ENCODE results near the gene SPTBN1.

SPTBN1 gene

DNA sequence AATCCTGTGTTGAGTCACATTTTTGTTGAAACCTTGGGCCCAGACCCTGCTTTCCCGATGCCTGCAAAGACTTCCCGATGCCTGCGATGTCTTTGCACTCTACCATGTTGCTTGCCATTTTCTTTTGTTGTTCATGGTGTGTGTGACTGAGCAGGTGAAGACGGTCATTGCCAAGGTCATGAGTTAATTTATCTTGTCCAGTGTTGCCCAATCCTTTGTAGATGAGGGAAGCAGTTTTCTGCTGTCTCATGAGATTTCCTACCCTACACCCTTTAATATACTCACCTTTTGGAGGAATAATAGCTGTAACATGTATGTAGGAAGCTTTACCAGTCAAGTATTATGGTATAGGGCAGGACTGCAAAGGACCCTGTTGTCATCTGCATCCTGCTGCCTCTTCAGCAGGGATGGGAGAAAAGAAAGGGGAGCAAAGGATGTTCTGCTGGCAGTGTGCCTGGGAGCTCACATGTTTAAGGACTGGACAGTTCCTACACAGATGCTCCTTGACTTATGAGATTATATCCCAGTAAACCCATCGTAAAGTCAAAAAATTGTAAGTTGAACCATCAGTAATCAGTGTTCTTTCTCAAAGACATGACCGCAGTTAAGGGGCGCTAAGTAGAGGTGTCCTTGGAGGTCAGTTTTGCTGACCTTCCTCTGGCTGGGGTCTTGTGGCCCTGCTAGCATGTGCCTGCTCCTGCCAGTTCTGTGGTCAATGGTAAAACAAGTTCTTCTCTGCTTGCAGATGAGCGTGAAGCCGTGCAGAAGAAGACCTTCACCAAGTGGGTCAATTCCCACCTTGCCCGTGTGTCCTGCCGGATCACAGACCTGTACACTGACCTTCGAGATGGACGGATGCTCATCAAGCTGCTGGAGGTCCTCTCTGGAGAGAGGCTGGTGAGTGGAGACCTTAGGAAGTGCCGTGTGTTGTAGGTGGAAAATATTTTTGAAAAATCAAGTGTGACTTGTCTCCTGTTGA is 142.5 kb downstream of the SPTBN1 start:
- DNase-seq (ENCODE audit: low read depth, low spot score), result no peak
- peak overlapping the region; percentile 71 for H3K27ac ChIP-seq

DNA sequence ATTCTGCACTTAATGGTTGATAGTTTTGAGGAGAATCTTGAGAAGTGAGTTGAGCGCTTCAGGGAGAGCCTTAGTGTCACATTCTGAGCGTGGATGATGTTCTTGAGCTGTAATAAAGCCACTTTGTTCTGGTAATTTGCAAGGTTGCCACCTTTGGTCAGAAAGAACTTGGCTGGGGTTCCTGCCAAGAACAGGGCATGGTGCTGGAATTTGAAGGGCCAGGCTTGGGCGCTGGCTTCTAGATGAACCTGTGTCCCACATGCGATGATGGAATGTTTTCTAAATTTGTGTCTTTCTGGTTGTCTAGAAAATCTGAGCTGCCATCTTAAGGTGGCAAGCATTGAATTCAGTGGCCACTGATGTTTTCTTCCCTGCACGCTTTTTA is 143.2 kb downstream of the SPTBN1 start:
- H3K27ac ChIP-seq, result peak overlapping the region; percentile 71

DNA sequence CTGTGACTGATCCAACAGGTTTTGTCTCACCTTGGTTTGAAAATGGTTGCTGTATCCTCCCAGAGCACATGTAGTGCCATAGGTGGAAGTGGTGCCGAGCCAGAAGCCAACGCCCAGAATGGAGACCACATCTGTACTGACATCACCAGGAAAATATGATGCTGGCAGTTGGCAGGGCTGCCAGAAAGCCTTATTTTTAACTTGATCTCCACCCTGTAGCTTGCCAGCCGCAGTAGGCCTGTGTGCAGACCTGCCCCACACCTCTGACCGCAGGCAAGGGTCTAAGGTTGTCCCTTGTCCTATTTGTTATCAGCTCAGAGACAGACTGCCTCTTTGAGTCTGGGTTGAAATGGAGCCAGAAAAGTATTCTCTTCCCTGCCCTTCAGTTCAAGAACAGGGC is 143.8 kb downstream of the SPTBN1 start:
- DNase-seq (ENCODE audit: low read depth, low spot score), result peak; percentile 85
- H3K27ac ChIP-seq, result peak overlapping the region; percentile 71

More for the DNA sequence above, 143.2 kb downstream of the SPTBN1 start:
- no peak for DNase-seq (ENCODE audit: low read depth, low spot score)

DNA sequence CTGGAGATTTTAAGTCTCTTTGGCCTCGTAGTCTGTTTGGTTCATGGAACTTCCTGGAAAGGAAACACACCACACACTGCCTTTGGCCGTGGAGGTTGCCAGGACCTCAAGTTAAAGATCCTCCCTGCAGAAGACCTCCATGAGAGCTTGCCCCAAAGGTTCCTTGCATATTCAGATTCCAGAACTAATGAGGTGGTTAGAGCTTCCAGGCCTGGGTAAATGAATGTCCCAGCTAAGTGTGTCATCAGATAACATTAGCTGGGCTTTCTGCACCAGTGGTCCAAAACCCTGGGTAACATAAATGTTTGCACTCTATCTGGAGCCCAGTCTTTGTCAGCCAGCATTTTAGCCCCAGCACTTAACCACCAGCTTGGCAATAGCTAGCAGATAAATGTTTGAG is 145.2 kb downstream of the SPTBN1 start:
- peak overlapping the region; percentile 71 for H3K27ac ChIP-seq
- DNase-seq (ENCODE audit: low read depth, low spot score), result no peak

DNA sequence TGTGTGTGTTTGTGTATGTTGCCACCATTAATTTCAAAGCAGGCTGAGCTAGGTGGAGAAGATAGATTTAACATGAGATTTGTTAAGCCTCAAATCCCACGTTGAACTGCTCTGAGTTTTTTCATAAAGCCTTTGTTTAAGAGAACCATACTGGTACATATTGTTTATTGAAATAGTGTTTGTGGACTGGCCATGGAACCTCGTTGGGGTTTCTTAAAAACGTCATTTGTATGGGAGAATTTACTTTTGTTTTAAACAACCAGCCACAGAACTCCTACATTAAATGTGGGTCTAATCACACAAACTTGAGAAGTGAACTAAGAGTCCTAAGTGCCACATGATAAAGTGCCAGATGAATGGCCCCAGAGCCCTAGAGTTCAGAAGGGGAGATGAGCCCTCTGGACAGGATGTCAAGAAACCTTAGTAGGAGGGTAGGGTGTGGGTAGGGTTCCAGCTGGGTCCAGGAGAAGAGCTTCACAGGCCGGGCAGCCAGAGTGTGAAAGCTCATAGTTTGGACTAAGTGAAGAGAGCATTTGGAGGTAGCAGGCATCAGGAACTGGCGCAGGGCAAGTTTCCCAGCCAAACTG is 146.7 kb downstream of the SPTBN1 start:
- no peak for DNase-seq (ENCODE audit: low read depth, low spot score)
- H3K27ac ChIP-seq, result peak overlapping the region; percentile 17

DNA sequence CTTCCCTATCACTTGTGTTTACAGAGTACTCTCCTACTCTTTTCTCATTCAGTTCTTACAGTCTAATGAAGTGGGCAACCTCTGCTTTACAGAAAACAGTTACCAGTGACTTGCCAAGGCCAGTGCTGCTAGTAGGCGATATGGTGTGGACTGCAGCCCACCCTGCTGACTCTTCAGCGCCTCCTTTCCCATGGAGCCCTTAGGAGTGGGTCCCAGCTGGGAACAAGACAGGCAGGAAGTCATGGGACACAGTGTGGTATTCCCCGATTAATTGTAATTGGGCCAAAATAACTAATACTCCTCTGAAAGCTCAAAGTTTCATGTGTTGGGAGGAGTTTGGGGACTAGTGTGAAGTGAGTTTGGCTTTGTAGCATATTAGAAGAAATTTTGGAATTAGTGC is 147.2 kb downstream of the SPTBN1 start:
- no peak for DNase-seq (ENCODE audit: low read depth, low spot score)
- H3K27ac ChIP-seq, result peak overlapping the region; percentile 17

DNA sequence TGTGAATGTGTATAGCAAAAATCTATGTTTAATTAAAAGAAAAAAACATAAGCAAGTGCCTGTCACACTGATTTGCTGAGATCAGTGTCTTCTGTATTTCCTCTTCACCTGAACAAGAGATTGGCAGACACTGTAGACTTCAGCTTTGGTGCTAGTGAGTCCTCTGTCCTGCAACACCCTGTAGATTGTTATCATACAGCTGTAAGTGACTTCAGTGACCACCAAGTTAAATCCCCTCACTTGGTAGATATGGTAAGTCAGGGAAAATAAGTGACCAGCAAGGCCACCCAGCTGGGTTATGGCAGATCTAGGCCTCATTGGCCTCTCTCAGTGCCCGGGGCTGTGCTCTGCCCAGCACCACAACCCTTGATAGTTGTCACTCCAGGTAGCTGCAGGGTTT is 147.7 kb downstream of the SPTBN1 start:
- no peak for DNase-seq (ENCODE audit: low read depth, low spot score)
- H3K27ac ChIP-seq, result peak overlapping the region; percentile 17

DNA sequence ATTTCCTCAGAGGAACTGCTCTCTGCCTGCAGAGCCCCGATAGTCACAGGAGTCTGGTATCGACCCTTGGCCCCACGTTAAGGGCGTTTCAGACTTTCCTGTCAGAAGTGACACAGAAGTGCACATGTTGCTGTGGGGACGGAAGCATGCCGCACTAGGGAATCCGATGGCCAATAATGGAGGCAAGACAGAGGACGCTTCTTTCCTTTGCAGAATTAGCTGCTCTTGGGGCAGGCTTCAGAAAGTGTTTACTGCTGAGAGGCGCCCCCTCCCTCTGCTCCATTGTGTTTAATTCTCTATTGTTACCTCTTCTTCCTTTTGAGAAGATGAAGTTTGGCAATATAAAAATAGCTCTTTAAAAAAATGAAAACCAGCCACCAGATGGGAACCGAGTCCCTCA is 148.7 kb downstream of the SPTBN1 start:
- H3K27ac ChIP-seq, result peak overlapping the region; percentile 4
- DNase-seq (ENCODE audit: low read depth, low spot score), result no peak

DNA sequence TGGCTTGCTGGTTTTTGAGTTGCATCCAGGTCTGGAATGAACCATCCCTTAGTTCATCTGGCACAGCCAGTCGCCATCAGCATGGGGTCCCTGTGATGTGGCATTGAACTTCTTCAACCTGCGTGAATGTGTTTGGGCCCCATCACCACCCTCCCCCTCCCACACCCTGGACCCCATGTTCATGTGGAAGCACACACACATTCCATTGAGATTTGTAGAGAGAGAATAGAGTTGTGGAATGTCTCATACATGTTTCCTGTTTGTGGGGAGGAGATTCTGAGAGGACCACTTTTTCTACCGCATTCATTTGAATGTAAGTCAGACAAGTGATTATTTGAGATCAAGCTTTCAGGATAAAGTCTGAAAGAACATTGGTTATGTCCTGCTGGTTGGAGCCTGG is 149.7 kb downstream of the SPTBN1 start:
- no peak for DNase-seq (ENCODE audit: low read depth, low spot score)
- peak overlapping the region; percentile 4 for H3K27ac ChIP-seq

DNA sequence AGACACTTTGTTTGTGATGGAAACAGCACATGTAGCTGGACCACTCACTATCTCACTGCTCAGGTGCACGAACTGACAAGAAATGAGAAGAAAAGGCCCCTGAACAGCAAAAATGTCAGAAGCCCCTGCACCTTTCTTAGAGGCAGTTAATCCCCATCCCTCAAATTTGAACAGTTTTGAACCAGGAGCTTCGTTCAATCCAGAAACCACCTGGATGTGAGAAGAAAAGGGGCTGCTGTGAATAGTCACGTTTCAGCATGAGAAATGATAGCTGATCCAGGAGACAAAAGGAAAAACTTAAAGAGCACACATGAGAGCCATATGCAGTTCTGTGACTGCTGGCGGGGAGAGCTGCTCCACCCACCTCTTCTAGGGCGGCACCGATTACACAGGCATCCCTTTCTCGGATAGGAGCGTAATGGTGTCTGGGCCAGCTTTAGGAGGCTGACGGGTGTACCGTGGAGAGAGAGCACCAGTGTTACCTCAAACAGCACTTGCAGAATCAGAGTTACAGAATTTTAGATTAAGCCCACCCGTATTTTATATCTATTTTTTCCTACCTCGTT is 150.3 kb downstream of the SPTBN1 start:
- no peak for DNase-seq (ENCODE audit: low read depth, low spot score)
- no peak overlapping the region for H3K27ac ChIP-seq

DNA sequence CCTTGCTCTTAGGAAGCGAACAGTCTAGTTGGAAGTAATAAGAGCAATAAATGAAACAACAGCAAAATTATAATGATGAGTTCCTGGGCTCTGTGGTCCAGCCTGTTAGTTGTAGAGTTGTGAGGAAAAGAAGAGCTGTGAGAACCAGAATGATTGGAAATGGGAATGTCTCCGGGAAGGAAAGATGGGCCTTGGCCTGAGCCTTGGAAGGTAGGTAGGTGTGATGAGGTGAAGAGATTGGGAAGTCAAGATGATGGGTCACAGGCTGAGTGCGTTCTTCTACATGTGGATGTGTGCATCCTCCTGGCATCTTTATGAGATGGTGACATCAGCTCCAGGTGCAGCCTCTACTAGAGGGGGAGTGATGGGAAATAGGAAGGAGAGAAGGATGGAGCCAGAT is 152.1 kb downstream of the SPTBN1 start:
- H3K27ac ChIP-seq, result no peak overlapping the region
- DNase-seq (ENCODE audit: low read depth, low spot score), result no peak

DNA sequence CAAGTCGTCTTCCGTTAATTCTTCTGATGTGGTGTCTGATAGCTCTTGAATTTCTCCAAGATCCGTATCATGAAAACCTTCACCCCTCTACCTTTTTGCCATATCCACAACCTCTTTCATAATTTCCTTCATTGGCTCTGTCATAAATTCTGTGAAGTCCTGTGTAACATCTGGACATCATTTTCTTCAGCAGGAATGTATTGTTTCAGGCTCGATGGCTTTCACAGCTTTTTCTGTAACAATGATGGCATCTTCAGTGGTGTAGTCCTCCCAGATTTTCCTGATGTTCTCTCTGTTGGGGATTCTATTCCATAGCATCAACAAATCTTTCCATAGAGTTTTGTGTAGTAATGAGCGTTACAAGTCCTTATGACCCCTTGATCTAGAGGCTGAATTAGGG is 153.1 kb downstream of the SPTBN1 start:
- H3K27ac ChIP-seq, result no peak overlapping the region
- no peak for DNase-seq (ENCODE audit: low read depth, low spot score)

DNA sequence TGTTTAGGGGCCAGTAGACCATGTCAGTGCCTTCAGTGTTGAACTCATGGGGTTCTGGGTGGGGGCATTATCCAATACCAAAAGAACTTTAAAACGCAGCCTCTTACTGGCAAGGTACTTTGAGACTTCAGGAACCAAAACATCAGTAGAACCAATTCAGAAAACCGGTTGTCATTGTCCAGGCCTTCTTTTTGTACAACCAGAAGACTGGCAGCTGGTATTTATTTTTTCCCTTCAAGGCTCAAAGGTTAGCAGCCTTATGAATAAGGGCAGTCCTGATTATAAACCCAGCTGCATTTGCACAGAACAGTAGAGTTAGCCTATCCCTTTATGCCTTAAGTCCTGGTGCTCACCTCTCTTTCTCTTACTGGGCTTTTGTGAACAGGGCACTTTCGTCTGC is 153.5 kb downstream of the SPTBN1 start:
- no peak for DNase-seq (ENCODE audit: low read depth, low spot score)
- H3K27ac ChIP-seq, result no peak overlapping the region

DNA sequence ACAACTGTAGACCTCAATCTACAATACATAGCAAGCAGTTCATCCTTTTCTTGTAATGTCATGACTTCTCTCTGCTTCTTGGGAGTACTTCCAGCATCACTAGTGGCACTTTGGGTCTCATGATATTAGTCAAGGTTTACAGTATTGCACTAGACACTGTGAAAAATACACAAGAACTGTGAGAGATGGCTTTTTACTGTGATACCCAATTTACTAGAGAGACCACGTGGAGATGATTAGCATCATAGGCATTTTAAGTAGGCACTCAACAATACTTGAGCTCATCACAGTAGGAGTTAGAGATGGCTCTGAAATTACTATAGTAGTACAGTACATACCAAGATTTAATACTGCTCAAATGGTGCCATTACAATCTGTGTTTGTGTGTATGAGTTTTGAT is 154.6 kb downstream of the SPTBN1 start:
- H3K27ac ChIP-seq, result no peak overlapping the region
- no peak for DNase-seq (ENCODE audit: low read depth, low spot score)

DNA sequence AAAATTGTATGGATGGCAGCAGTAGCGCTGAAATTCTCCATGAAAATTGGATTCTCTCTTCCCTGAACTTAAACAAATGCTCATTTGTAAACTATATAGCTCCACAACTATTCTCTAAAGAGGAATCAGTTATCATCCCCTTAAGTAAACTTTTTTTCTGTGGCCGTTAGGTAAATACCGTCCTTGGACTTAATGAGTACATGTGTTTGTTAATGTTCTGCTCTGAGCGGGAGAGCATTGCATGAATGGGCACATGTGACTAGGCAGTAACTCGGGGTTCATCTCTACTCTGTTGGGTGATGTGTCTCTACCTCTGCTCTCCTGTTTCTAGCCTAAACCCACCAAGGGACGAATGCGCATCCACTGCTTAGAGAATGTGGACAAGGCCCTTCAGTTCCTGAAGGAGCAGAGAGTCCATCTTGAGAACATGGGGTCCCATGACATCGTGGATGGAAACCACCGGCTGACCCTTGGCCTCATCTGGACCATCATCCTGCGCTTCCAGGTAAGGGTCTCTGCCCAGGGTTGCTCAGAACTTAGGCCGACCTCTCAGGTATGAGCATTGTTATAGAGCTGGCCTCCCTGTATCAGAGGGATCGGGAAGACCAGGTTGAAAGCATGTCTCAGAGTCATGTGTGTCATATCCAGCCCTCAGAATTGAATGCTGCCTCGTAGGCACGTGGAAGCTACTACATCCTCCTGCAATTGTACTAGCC is 155.9 kb downstream of the SPTBN1 start:
- peak overlapping the region; percentile 53 for H3K27ac ChIP-seq
- no peak for DNase-seq (ENCODE audit: low read depth, low spot score)

DNA sequence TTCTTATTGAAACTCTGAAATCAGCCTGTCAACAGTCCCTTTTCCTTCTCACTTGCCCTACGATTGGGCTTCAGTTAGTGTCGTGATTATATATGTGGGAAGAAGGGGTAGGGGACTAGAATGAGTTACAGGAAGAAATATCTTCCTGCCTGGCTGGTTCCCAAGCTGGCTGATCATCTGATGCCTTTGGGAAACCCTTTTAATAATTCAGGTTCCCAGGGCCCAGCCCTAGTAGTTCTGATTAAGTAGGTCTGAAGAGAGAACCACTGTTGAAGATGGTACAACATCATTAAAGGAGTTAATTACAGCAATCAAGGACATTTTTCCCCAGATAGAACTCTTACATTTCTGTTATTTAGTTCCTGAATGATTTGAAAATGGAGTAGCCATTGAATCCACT is 157.3 kb downstream of the SPTBN1 start:
- H3K27ac ChIP-seq, result peak overlapping the region; percentile 53
- no peak for DNase-seq (ENCODE audit: low read depth, low spot score)

DNA sequence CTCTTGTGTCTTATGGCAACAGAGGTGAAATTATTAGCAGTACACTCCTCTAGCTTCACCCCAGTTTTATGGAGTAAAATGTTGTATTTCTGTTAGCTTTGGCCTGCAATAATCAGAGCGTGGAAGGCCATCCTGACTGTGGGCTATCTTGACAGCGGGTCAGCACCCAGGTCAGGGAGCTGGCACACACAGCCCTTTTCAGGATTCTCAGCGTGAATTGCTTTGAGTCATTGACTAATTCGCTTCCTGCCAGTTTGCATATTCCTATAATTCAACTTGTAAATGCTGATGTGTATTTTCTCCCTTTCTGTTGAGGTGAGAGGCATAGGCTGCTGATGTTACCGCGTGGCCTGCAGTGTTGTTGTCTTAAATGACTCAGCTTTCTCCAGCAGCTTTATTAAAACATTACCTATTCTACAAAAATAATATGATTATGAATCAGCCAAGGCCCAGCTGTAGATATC is 157.7 kb downstream of the SPTBN1 start:
- peak overlapping the region; percentile 53 for H3K27ac ChIP-seq
- DNase-seq (ENCODE audit: low read depth, low spot score), result peak; percentile 51

DNA sequence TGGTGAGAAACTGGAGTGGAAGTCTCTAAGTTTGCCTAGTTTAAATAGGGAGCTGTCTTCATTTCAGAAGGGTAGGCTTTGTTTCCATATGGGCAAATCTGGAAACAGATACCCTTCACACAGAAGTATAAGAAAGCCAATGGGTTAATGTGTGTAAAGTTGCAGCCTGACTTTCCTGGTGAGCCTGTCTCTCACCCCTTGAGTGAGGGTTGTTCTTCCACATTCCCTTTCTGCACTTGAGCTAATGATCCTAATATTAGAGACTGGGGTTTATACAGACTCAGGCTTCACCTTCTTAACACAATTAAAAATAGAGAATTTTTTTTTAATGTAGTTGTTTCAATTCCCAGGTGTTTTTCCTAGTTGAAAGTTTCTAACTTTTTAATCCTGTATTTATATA is 158.7 kb downstream of the SPTBN1 start:
- H3K27ac ChIP-seq, result no peak overlapping the region
- DNase-seq (ENCODE audit: low read depth, low spot score), result no peak

DNA sequence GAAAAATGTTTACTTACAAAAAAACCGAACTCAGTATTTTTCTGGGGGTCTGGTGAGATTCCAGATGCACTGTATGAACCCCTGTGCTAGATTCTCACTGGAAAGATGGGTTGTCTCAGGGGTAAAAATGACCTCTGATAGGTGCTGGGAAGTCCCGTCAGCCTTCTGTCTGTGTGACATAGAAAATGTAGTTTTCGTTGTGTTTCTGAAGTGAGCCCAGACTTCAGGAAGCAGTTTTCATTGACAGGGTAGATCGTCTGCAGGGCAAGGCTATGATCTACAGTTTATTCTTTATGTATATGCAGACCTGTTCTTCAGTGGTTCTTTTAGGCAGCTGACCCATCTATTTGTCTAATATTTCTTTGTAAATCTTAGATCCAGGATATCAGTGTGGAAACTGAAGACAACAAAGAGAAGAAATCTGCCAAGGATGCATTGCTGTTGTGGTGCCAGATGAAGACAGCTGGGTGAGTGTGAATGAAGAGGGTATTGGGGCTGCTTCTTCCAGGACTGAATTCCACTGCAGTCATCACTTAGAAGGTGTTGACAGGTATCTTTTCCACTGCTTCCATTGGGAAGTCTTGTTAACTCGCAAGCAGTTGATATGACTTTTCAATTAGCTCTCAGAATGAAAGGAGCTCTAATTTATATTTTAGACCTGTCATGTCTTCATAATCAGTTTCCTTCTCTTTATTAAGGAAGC is 159.9 kb downstream of the SPTBN1 start:
- H3K27ac ChIP-seq, result no peak overlapping the region
- DNase-seq (ENCODE audit: low read depth, low spot score), result no peak

DNA sequence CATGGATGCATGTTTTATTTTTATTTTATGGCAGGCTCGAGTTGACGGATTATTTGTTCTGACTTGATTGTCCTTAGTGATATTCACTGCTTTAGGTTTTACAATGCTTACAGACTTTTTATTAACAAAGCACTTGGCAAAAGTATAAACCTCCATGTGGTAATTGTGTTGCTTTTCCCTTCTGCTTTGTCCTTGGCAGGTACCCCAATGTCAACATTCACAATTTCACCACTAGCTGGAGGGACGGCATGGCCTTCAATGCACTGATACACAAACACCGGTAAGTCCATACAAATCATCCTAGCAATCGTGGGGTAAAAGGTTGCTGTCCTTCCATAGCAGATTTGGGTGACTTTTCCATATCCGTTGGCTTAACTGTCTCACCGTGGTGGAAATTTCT is 161.3 kb downstream of the SPTBN1 start:
- H3K27ac ChIP-seq, result no peak overlapping the region
- no peak for DNase-seq (ENCODE audit: low read depth, low spot score)
